OCI-LY7 (cell line): Measurements from ENCODE around the gene BORA. TPM values are rescaled to one million over a fixed set of nuclear protein-coding genes. Genes with fewer than 3 reads are reported as not detected.

Source experiments
- BruUV-seq: library from RNA; stranded (reverse); fragments of 400-500 nt; replicated peaks from 2 replicates; lab custom pipeline; 2021; lab: Mats Ljungman, UMichigan
- CTCF ChIA-PET: fragments of 300-600 bp; sonication (Branson Sonifier 250); formaldehyde crosslinking; loops from one replicate; lab custom pipeline; 2022; ENCODE audit warnings: antibody characterized with exemption; ENCODE audit not compliant: unreplicated experiment; lab: Charles Lee
- POLR2A ChIA-PET: fragments of 300-600 bp; sonication (Branson Sonifier 250); formaldehyde crosslinking; loops from one replicate; lab custom pipeline; 2022; ENCODE audit warnings: antibody characterized with exemption; lab: Charles Lee
- DNase-seq: peaks from one replicate; pipeline ENCODE4 v3.0.0-alpha.2; 2015; ENCODE audit warnings: low spot score
- H2AFZ ChIP-seq: fragments of 200-600 bp; sonication (generic), shearing (Covaris generic); 2 replicates; pipeline ENCODE4 v1.6.1; 2014; ENCODE audit warnings: mild to moderate bottlenecking, antibody characterized with exemption, low read length, moderate library complexity
- H3K27ac ChIP-seq: fragments of 200-600 bp; sonication (generic); 2 replicates; pipeline ENCODE4 v1.5.1; 2014; ENCODE audit warnings: mixed run types, low read depth, mild to moderate bottlenecking, moderate library complexity, low read length, inconsistent platforms; ENCODE audit not compliant: poor library complexity, severe bottlenecking
- H3K36me3 ChIP-seq: fragments of 200-600 bp; sonication (generic); 2 replicates; pipeline ENCODE4 v1.6.1; 2014; ENCODE audit warnings: mild to moderate bottlenecking, antibody characterized with exemption, low read length, moderate library complexity, mixed read lengths; ENCODE audit not compliant: insufficient read depth
- H3K4me1 ChIP-seq: fragments of 200-600 bp; sonication (generic); 2 replicates; pipeline ENCODE4 v1.5.1; 2014; ENCODE audit warnings: mild to moderate bottlenecking, low read length; ENCODE audit not compliant: insufficient read depth, poor library complexity, severe bottlenecking
- H3K4me2 ChIP-seq: fragments of 200-600 bp; sonication (generic); 2 replicates; pipeline ENCODE4 v1.6.1; 2014; ENCODE audit warnings: mild to moderate bottlenecking, low read length
- H3K4me3 ChIP-seq: fragments of 200-600 bp; sonication (generic); 2 replicates; pipeline ENCODE4 v1.5.1; 2014; ENCODE audit warnings: mild to moderate bottlenecking, low read depth, low read length; ENCODE audit not compliant: poor library complexity, severe bottlenecking
- H3K79me2 ChIP-seq: fragments of 200-600 bp; sonication (generic); 2 replicates; pipeline ENCODE4 v1.6.1; 2016; ENCODE audit warnings: low read depth, mild to moderate bottlenecking, low read length, moderate library complexity, mixed read lengths; ENCODE audit not compliant: insufficient read depth
- H3K9me2 ChIP-seq: fragments of 200-600 bp; sonication (generic); 2 replicates; pipeline ENCODE4 v1.6.1; 2016; ENCODE audit warnings: mild to moderate bottlenecking, low read length, mixed read lengths; ENCODE audit not compliant: insufficient read depth
- H3K9me3 ChIP-seq: fragments of 200-600 bp; sonication (generic); 2 replicates; pipeline ENCODE4 v1.6.1; 2014; ENCODE audit warnings: mild to moderate bottlenecking, mixed run types, low read length, mixed read lengths
- H4K20me1 ChIP-seq: fragments of 200-600 bp; sonication (generic); 2 replicates; pipeline ENCODE4 v1.6.1; 2014; ENCODE audit warnings: mild to moderate bottlenecking, antibody characterized with exemption, low read length, moderate library complexity, mixed read lengths; ENCODE audit not compliant: insufficient read depth
- CTCF ChIP-seq: fragments of 200-600 bp; sonication (generic); conservative IDR thresholded peaks from 2 replicates; pipeline ENCODE4 v1.5.1; 2014; ENCODE audit warnings: mild to moderate bottlenecking, antibody characterized with exemption, low read length, moderate library complexity, mixed read lengths
- EZH2phosphoT487 ChIP-seq: fragments of 200-600 bp; sonication (generic); IDR thresholded peaks from 2 replicates; pipeline ENCODE4 v1.6.1; 2018; ENCODE audit warnings: low read depth, borderline replicate concordance, mild to moderate bottlenecking, mixed run types, antibody characterized with exemption, low read length, moderate library complexity, mixed read lengths
- intact Hi-C: fragments of 100-400 bp; cut with micrococcal nuclease; formaldehyde crosslinking; loops from one replicate; pipeline ENCODE4 v1.10.0; 2022; ENCODE audit not compliant: unreplicated experiment
- total RNA-seq, 2 experiments: library from RNA; depleted of rRNA in 1 of 2; stranded (reverse); fragments of >200 nt in 1 of 2; shearing (Covaris generic) in 1 of 2; gene quantifications; 2 replicates each; pipeline ENCODE4 v1.2.3, GENCODE V29; 2014 to 2022

BORA gene
- total RNA-seq, 2 experiments from 2014 or later, result 28.6 to 30.5 TPM

GRCh38 chr13:72696579-72696978 lies 31.1 kb upstream of the BORA start:
- H3K27ac ChIP-seq, result no peak overlapping the region
- no TSS peak for BruUV-seq

GRCh38 chr13:72698164-72698563 lies 29.6 kb upstream of the BORA start:
- no peaks in the 10 kb centered on the region for H3K36me3 ChIP-seq
- POLR2A ChIA-PET, result no interaction called here

More at GRCh38 chr13:72696579-72696978, 31.1 kb upstream of the BORA start:
- H4K20me1 ChIP-seq, result no peaks in the 10 kb centered on the region
- H3K4me1 ChIP-seq, result no peaks in the 10 kb centered on the region
- no peaks in the 10 kb centered on the region for H3K36me3 ChIP-seq
- no peaks in the 10 kb centered on the region for H3K9me3 ChIP-seq
- intact Hi-C loops, result no loop called here
- no peak overlapping the region for H3K4me3 ChIP-seq
- H3K4me2 ChIP-seq, result no peak overlapping the region
- TF ChIP-seq EZH2phosphoT487, result no peak
- peak; percentile 70 for TF ChIP-seq CTCF
- H2AFZ ChIP-seq, result no peak overlapping the region
- H3K9me2 ChIP-seq, result no peaks in the 10 kb centered on the region
- H3K79me2 ChIP-seq, result no peaks in the 10 kb centered on the region
- DNase-seq, result no peak
- ChIA-PET CTCF (no interaction called here), POLR2A (interaction anchor here (0.7 kb wide), 1 partner anchor 1505 kb away, joined by 3 read pairs; no protein-coding TSS in a partner anchor)

More at GRCh38 chr13:72698164-72698563, 29.6 kb upstream of the BORA start:
- Histone ChIP-seq H3K4me2 (no peak overlapping the region), H3K9me2 (no peaks in the 10 kb centered on the region), H3K4me3 (no peak overlapping the region), H2AFZ (no peak overlapping the region), H3K4me1 (no peaks in the 10 kb centered on the region), H3K9me3 (no peaks in the 10 kb centered on the region), H3K27ac (no peak overlapping the region), H4K20me1 (no peaks in the 10 kb centered on the region), H3K79me2 (no peaks in the 10 kb centered on the region)
- no peak for DNase-seq
- intact Hi-C loops, result no loop called here
- TF ChIP-seq EZH2phosphoT487 (no peak), CTCF (no peak)
- CTCF ChIA-PET, result interaction anchor here (1.0 kb wide), 1 partner anchor 14 kb away, joined by 3 read pairs; no protein-coding TSS in a partner anchor
- BruUV-seq, result no TSS peak
